Mesendoderm (in vitro differentiated cells): ENCODE data around the gene LZTFL1.

Experiments
- DNase-seq: peaks from one replicate; pipeline ENCODE4 v3.0.0; 2013
- H2AK5ac ChIP-seq: 2 replicates; pipeline ENCODE4 v1.6.1; 2013; ENCODE audit warnings: low read length, inconsistent platforms
- H2BK120ac ChIP-seq: 2 replicates; pipeline ENCODE4 v1.6.1; 2013; ENCODE audit warnings: low read depth, mild to moderate bottlenecking, low read length, moderate library complexity, mixed read lengths
- H2BK15ac ChIP-seq: replicated peaks from 2 replicates; pipeline ENCODE4 v1.6.1; 2013; ENCODE audit warnings: low read depth, mild to moderate bottlenecking, moderate library complexity
- H2BK5ac ChIP-seq: 2 replicates; pipeline ENCODE4 v1.6.1; 2013; ENCODE audit warnings: low read length, inconsistent platforms
- H3K18ac ChIP-seq: 2 replicates; pipeline ENCODE4 v1.6.1; 2013; ENCODE audit warnings: mild to moderate bottlenecking, low read length, mixed read lengths
- H3K23ac ChIP-seq: one replicate; pipeline ENCODE4 v1.6.1; 2013; ENCODE audit warnings: low read length
- H3K27ac ChIP-seq: 2 replicates; pipeline ENCODE4 v1.5.1; 2013; ENCODE audit warnings: low read depth, mild to moderate bottlenecking, inconsistent platforms, low read length, moderate library complexity
- H3K27me3 ChIP-seq: 2 replicates; pipeline ENCODE4 v1.6.1; 2013; ENCODE audit warnings: low read length, control low read depth, mild to moderate bottlenecking, inconsistent platforms; ENCODE audit not compliant: insufficient read depth, poor library complexity
- H3K36me3 ChIP-seq: 2 replicates; pipeline ENCODE4 v1.6.1; 2013; ENCODE audit warnings: low read length, inconsistent platforms; ENCODE audit not compliant: control insufficient read depth, insufficient read depth
- H3K4ac ChIP-seq: one replicate; pipeline ENCODE4 v1.6.1; 2013; ENCODE audit warnings: low read depth, mild to moderate bottlenecking, low read length, moderate library complexity
- H3K4me1 ChIP-seq: 2 replicates; pipeline ENCODE4 v1.6.1; 2013; ENCODE audit warnings: low read depth, low read length, inconsistent platforms; ENCODE audit not compliant: control insufficient read depth
- H3K4me2 ChIP-seq: 2 replicates; pipeline ENCODE4 v1.6.1; 2013; ENCODE audit warnings: low read length
- H3K4me3 ChIP-seq: 2 replicates; pipeline ENCODE4 v1.5.1; 2013; ENCODE audit warnings: mild to moderate bottlenecking, low read length
- H3K56ac ChIP-seq: one replicate; pipeline ENCODE4 v1.6.1; 2013; ENCODE audit warnings: low read length
- H3K79me1 ChIP-seq: 2 replicates; pipeline ENCODE4 v1.6.1; 2013; ENCODE audit warnings: low read length, inconsistent platforms
- H3K79me2 ChIP-seq: 2 replicates; pipeline ENCODE4 v1.6.1; 2013; ENCODE audit warnings: mild to moderate bottlenecking, low read length; ENCODE audit not compliant: control insufficient read depth, insufficient read depth
- H3K9ac ChIP-seq: 2 replicates; pipeline ENCODE4 v1.6.1; 2013; ENCODE audit warnings: low read length, inconsistent platforms
- H4K5ac ChIP-seq: one replicate; pipeline ENCODE4 v1.6.1; 2013; ENCODE audit warnings: low read length
- H4K8ac ChIP-seq: one replicate; pipeline ENCODE4 v1.6.1; 2013; ENCODE audit warnings: low read depth, mild to moderate bottlenecking, control low read depth, low read length, moderate library complexity
- WGBS: extraction: QIAGEN DNeasy Blood & Tissue Kit; methylation state at CpG from one replicate; pipeline ENCODE4 v1.1.7; 2013; ENCODE audit warnings: low lambda C conversion rate, missing lambda C conversion rate; ENCODE audit not compliant: insufficient coverage; ENCODE audit errors: extremely low coverage; 5-methylcytosine and 5-hydroxymethylcytosine counted together

LZTFL1 gene

GRCh38 chr3:45796902-45797637 lies 44.8 kb downstream of the LZTFL1 start:
- no peak overlapping the region for H3K4me3 ChIP-seq
- H2BK120ac ChIP-seq: no peak overlapping the region
- no CpG with 5 or more reads among the region's 13 CpGs for WGBS
- H3K4ac ChIP-seq: no peak overlapping the region
- peaks cover 18% of the 10 kb centered on the region for H3K27me3 ChIP-seq
- H3K9ac ChIP-seq: no peak overlapping the region
- H2AK5ac ChIP-seq: no peak overlapping the region
- no peak for DNase-seq
- no peak overlapping the region for H2BK15ac ChIP-seq
- no peak overlapping the region for H2BK5ac ChIP-seq
- H3K4me2 ChIP-seq: peak overlapping the region; percentile 80
- H3K23ac ChIP-seq: no peak overlapping the region
- H3K27ac ChIP-seq: no peak overlapping the region
- no peak overlapping the region for H3K18ac ChIP-seq
- no peak overlapping the region for H4K5ac ChIP-seq
- peak overlapping the region; percentile 37 for H3K56ac ChIP-seq
- H3K79me2 ChIP-seq: no peaks in the 10 kb centered on the region
- H3K4me1 ChIP-seq: no peaks in the 10 kb centered on the region
- H3K36me3 ChIP-seq: no peaks in the 10 kb centered on the region
- H4K8ac ChIP-seq: no peak overlapping the region
- no peaks in the 10 kb centered on the region for H3K79me1 ChIP-seq

- Histone ChIP-seq H2AK5ac (no peak within 1 kb of the TSS), H3K56ac (peak within 1 kb of the TSS; percentile 76), H3K4ac (no peak within 1 kb of the TSS), H3K23ac (no peak within 1 kb of the TSS), H3K36me3 (no peaks in the 10 kb centered on the region), H3K79me1 (no peaks in the 10 kb centered on the region), H2BK120ac (no peak within 1 kb of the TSS), H2BK5ac (no peak within 1 kb of the TSS), H3K4me2 (peak within 1 kb of the TSS; percentile 80), H2BK15ac (no peak within 1 kb of the TSS), H3K9ac (peak within 1 kb of the TSS; percentile 26), H4K8ac (no peak within 1 kb of the TSS), H3K4me1 (no peaks in the 10 kb centered on the region), H3K18ac (no peak within 1 kb of the TSS), H4K5ac (no peak within 1 kb of the TSS), H3K27ac (no peak within 1 kb of the TSS), H3K4me3 (peak within 1 kb of the TSS; percentile 37), H3K79me2 (no peaks in the 10 kb centered on the region), H3K27me3 (peaks cover 18% of the 10 kb centered on the region)
- DNase-seq: peak; percentile 11
- no CpG with 5 or more reads among the region's 91 CpGs for WGBS
These were observed 45.8 kb downstream of the LZTFL1 start, which contains the start of gene SLC6A20 for GRCh38 chr3:45795882-45796765. TSS of gene SLC6A20 (minus strand) at chr3:45796536. CDS start at chr3:45796419, 117 bp downstream.

GRCh38 chr3:45795509-45795881 lies 46.4 kb downstream of the LZTFL1 start:
- Histone ChIP-seq H3K18ac (no peak overlapping the region), H3K4me1 (no peaks in the 10 kb centered on the region), H2AK5ac (no peak overlapping the region), H3K36me3 (no peaks in the 10 kb centered on the region), H4K5ac (no peak overlapping the region), H3K79me1 (no peaks in the 10 kb centered on the region), H3K4me2 (no peak overlapping the region), H3K9ac (no peak overlapping the region), H3K79me2 (no peaks in the 10 kb centered on the region), H3K27ac (no peak overlapping the region), H3K4me3 (no peak overlapping the region), H2BK5ac (no peak overlapping the region), H3K56ac (no peak overlapping the region), H4K8ac (no peak overlapping the region), H2BK15ac (no peak overlapping the region), H3K4ac (no peak overlapping the region), H3K27me3 (peaks cover 18% of the 10 kb centered on the region), H2BK120ac (no peak overlapping the region), H3K23ac (no peak overlapping the region)
- no CpG with 5 or more reads among the region's 14 CpGs for WGBS
- DNase-seq: peak; percentile 17

GRCh38 chr3:45794660-45795059 lies 47.3 kb downstream of the LZTFL1 start:
- H3K18ac ChIP-seq: no peak overlapping the region
- WGBS: no CpG with 5 or more reads among the region's 1 CpG
- no peak overlapping the region for H4K5ac ChIP-seq
- no peak overlapping the region for H4K8ac ChIP-seq
- H2AK5ac ChIP-seq: no peak overlapping the region
- no peak overlapping the region for H3K9ac ChIP-seq
- H2BK120ac ChIP-seq: no peak overlapping the region
- no peaks in the 10 kb centered on the region for H3K36me3 ChIP-seq
- no peaks in the 10 kb centered on the region for H3K4me1 ChIP-seq
- H2BK5ac ChIP-seq: no peak overlapping the region
- no peak overlapping the region for H3K27ac ChIP-seq
- no peak overlapping the region for H3K4me3 ChIP-seq
- no peak overlapping the region for H3K56ac ChIP-seq
- no peak for DNase-seq
- no peak overlapping the region for H2BK15ac ChIP-seq
- no peak overlapping the region for H3K4me2 ChIP-seq
- no peak overlapping the region for H3K4ac ChIP-seq
- H3K79me1 ChIP-seq: no peaks in the 10 kb centered on the region
- no peak overlapping the region for H3K23ac ChIP-seq
- no peaks in the 10 kb centered on the region for H3K79me2 ChIP-seq
- H3K27me3 ChIP-seq: peaks cover 18% of the 10 kb centered on the region

- Histone ChIP-seq H3K18ac (no peak overlapping the region), H4K8ac (no peak overlapping the region), H3K79me2 (no peaks in the 10 kb centered on the region), H2BK15ac (no peak overlapping the region), H3K4me2 (no peak overlapping the region), H2AK5ac (no peak overlapping the region), H4K5ac (no peak overlapping the region), H2BK120ac (no peak overlapping the region), H3K9ac (no peak overlapping the region), H3K4me3 (no peak overlapping the region), H2BK5ac (no peak overlapping the region), H3K36me3 (no peaks in the 10 kb centered on the region), H3K56ac (no peak overlapping the region), H3K27me3 (peaks cover 18% of the 10 kb centered on the region), H3K4me1 (no peaks in the 10 kb centered on the region), H3K23ac (no peak overlapping the region), H3K4ac (no peak overlapping the region), H3K79me1 (no peaks in the 10 kb centered on the region), H3K27ac (no peak overlapping the region)
- no peak for DNase-seq
- no CpG with 5 or more reads among the region's 5 CpGs for WGBS
These were observed 47.8 kb downstream of the LZTFL1 start for GRCh38 chr3:45794177-45794560.
